IMR-90 (cell line): ENCODE measurements around the gene ATRNL1.

ENCODE experiments used
- POLR2A ChIP-seq: IDR thresholded peaks from 2 replicates; pipeline ENCODE4 v1.6.1; 2012; ENCODE audit warnings: mild to moderate bottlenecking, low read depth, low read length
- RCOR1 ChIP-seq: IDR thresholded peaks from 2 replicates; pipeline ENCODE4 v1.6.1; 2012; ENCODE audit warnings: mild to moderate bottlenecking, low read length, improper control_type of control experiment; ENCODE audit not compliant: insufficient replicate concordance
- SMC3 ChIP-seq: fragments of 150-350 bp; IDR thresholded peaks from 2 replicates; pipeline ENCODE4 v1.6.1; 2016; ENCODE audit warnings: low read depth, mild to moderate bottlenecking, antibody characterized with exemption, low read length, moderate library complexity
- TF ChIP-seq, protein P1 (sequence below): conservative IDR thresholded peaks from 2 replicates; pipeline ENCODE4 v1.5.1; 2012; ENCODE audit warnings: mild to moderate bottlenecking, low read depth, low read length, improper control_type of control experiment

DNA sequence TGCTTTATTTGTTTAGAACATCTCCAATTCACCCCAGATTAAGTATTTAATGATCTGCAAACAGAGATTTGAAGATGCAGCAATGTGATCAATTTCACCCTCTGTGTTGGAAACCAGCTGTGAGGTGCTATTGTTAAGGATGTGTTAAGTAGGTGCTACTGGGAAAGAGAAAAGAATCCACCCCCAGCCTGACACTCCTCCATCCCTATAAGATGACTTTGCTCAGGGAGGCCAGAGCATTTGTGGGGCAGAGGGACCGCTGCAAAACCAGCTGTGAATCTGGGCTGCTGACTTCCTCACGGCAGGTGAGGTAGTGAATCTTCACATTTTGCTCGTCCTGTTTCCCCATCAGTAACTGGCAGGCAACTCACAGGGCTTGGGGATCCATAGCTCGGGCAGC is 882.3 kb downstream of the ATRNL1 start:
- no peak for TF ChIP-seq SMC3
- TF ChIP-seq, protein P1, sequence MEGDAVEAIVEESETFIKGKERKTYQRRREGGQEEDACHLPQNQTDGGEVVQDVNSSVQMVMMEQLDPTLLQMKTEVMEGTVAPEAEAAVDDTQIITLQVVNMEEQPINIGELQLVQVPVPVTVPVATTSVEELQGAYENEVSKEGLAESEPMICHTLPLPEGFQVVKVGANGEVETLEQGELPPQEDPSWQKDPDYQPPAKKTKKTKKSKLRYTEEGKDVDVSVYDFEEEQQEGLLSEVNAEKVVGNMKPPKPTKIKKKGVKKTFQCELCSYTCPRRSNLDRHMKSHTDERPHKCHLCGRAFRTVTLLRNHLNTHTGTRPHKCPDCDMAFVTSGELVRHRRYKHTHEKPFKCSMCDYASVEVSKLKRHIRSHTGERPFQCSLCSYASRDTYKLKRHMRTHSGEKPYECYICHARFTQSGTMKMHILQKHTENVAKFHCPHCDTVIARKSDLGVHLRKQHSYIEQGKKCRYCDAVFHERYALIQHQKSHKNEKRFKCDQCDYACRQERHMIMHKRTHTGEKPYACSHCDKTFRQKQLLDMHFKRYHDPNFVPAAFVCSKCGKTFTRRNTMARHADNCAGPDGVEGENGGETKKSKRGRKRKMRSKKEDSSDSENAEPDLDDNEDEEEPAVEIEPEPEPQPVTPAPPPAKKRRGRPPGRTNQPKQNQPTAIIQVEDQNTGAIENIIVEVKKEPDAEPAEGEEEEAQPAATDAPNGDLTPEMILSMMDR = no peak
- no peak for TF ChIP-seq POLR2A
- no peak for TF ChIP-seq RCOR1
